IMR-90 (cell line): Measurements from ENCODE around the gene AFTPH. TPM values are rescaled to one million over a fixed set of nuclear protein-coding genes. Genes with fewer than 3 reads are reported as not detected.

Source experiments
- ATAC-seq: fragments of 200-7000 bp; cut with Tn5 transposase; 2 replicates; pipeline ENCODE4 v1.9.1; 2020; ENCODE audit warnings: low read depth, mild to moderate bottlenecking, moderate library complexity
- BruUV-seq: library from RNA; stranded (reverse); fragments of 400-500 nt; replicated peaks from 2 replicates; lab custom pipeline; 2021; lab: Mats Ljungman, UMichigan
- CTCF ChIA-PET: fragments of 300-600 bp; formaldehyde crosslinking; extraction: SDS; loops from one replicate; lab custom pipeline; 2021; ENCODE audit warnings: antibody characterized with exemption; lab: Yijun Ruan, JAX
- POLR2A ChIA-PET: fragments of 300-600 bp; sonication (Branson Sonifier 250); formaldehyde crosslinking; loops from one replicate; lab custom pipeline; 2022; ENCODE audit warnings: antibody characterized with exemption; ENCODE audit not compliant: unreplicated experiment; lab: Charles Lee
- DNase-seq: peaks from one replicate; pipeline ENCODE4 v3.0.0; 2013
- H2AFZ ChIP-seq: replicated peaks from 2 replicates; pipeline ENCODE3; 2013; ENCODE audit warnings: low read length, mild to moderate bottlenecking; ENCODE audit not compliant: poor library complexity
- H2AK5ac ChIP-seq: 2 replicates; pipeline ENCODE4 v1.6.1; 2013; ENCODE audit warnings: low read depth, low read length, inconsistent platforms
- H2AK9ac ChIP-seq: replicated peaks from 2 replicates; pipeline ENCODE3; 2013; ENCODE audit warnings: mild to moderate bottlenecking, low read depth, low read length, moderate library complexity; ENCODE audit not compliant: poor library complexity
- H2BK120ac ChIP-seq: 2 replicates; pipeline ENCODE4 v1.6.1; 2013; ENCODE audit warnings: low read depth, low read length, inconsistent platforms
- H2BK15ac ChIP-seq: 3 replicates; pipeline ENCODE4 v1.6.1; 2013; ENCODE audit warnings: low read depth, low read length, inconsistent platforms
- H2BK20ac ChIP-seq: 2 replicates; pipeline ENCODE4 v1.6.1; 2013; ENCODE audit warnings: low read depth, mild to moderate bottlenecking, inconsistent platforms, low read length, moderate library complexity
- H2BK5ac ChIP-seq: 2 replicates; pipeline ENCODE4 v1.6.1; 2013; ENCODE audit warnings: mild to moderate bottlenecking, low read depth, low read length, inconsistent platforms; ENCODE audit not compliant: poor library complexity, severe bottlenecking
- H3K14ac ChIP-seq: replicated peaks from 2 replicates; pipeline ENCODE4 v1.6.1; 2013; ENCODE audit warnings: low read depth, low read length, inconsistent platforms
- H3K18ac ChIP-seq: 2 replicates; pipeline ENCODE4 v1.6.1; 2013; ENCODE audit warnings: low read depth, low read length, control low read depth
- H3K23ac ChIP-seq: 2 replicates; pipeline ENCODE4 v1.6.1; 2013; ENCODE audit warnings: low read depth, low read length, inconsistent platforms
- H3K27ac ChIP-seq: 2 replicates; pipeline ENCODE4 v1.5.1; 2013; ENCODE audit warnings: mild to moderate bottlenecking, control low read depth, low read length; ENCODE audit not compliant: insufficient read depth
- H3K27me3 ChIP-seq: 2 replicates; pipeline ENCODE4 v1.6.1; 2013; ENCODE audit warnings: low read length; ENCODE audit not compliant: control insufficient read depth, insufficient read depth
- H3K36me3 ChIP-seq: 2 replicates; pipeline ENCODE4 v1.6.1; 2013; ENCODE audit warnings: low read length, mixed read lengths; ENCODE audit not compliant: control insufficient read depth, insufficient read depth
- H3K4ac ChIP-seq: 2 replicates; pipeline ENCODE4 v1.6.1; 2013; ENCODE audit warnings: low read depth, low read length, inconsistent platforms
- H3K4me1 ChIP-seq: 2 replicates; pipeline ENCODE4 v1.6.1; 2013; ENCODE audit warnings: low read length, mixed read lengths; ENCODE audit not compliant: control insufficient read depth, insufficient read depth
- H3K4me2 ChIP-seq: 2 replicates; pipeline ENCODE4 v1.6.1; 2013; ENCODE audit warnings: low read depth, mild to moderate bottlenecking, control low read depth, low read length, moderate library complexity
- H3K4me3 ChIP-seq: 2 replicates; pipeline ENCODE4 v1.5.1; 2013; ENCODE audit warnings: low read depth, mild to moderate bottlenecking, control low read depth, low read length, moderate library complexity; ENCODE audit not compliant: insufficient read depth
- H3K56ac ChIP-seq: 2 replicates; pipeline ENCODE4 v1.6.1; 2013; ENCODE audit warnings: low read length, inconsistent platforms; ENCODE audit not compliant: insufficient read depth; ENCODE audit errors: extremely low read depth
- H3K79me1 ChIP-seq, 2 experiments: 2 replicates each; pipeline ENCODE4 v1.6.1; 2013; ENCODE audit warnings: low read length in 2 of 2, inconsistent platforms in 1 of 2, low read depth in 1 of 2
- H3K9ac ChIP-seq: 2 replicates; pipeline ENCODE4 v1.6.1; 2013; ENCODE audit warnings: low read depth, low read length, control low read depth
- H3K9me1 ChIP-seq: 2 replicates; pipeline ENCODE4 v1.6.1; 2013; ENCODE audit warnings: low read length, inconsistent platforms; ENCODE audit not compliant: insufficient read depth
- H3K9me3 ChIP-seq: 2 replicates; pipeline ENCODE4 v1.6.1; 2013; ENCODE audit warnings: low read length; ENCODE audit not compliant: control insufficient read depth, insufficient read depth
- H4K20me1 ChIP-seq: 2 replicates; pipeline ENCODE4 v1.6.1; 2013; ENCODE audit warnings: low read length, inconsistent platforms; ENCODE audit not compliant: insufficient read depth
- H4K5ac ChIP-seq: 2 replicates; pipeline ENCODE4 v1.6.1; 2013; ENCODE audit warnings: mild to moderate bottlenecking, low read depth, low read length, control low read depth
- H4K8ac ChIP-seq, 2 experiments: 2 replicates each; pipeline ENCODE4 v1.6.1; 2013; ENCODE audit warnings: low read depth in 2 of 2, low read length in 2 of 2, control low read depth in 1 of 2, inconsistent platforms in 1 of 2
- H4K91ac ChIP-seq: 2 replicates; pipeline ENCODE4 v1.6.1; 2013; ENCODE audit warnings: low read depth, low read length, inconsistent platforms; ENCODE audit not compliant: insufficient read depth
- BHLHE40 ChIP-seq: fragments of 150-350 bp; IDR thresholded peaks from 2 replicates; pipeline ENCODE4 v1.6.1; 2016; ENCODE audit warnings: mild to moderate bottlenecking, low read depth, low read length
- CEBPB ChIP-seq: IDR thresholded peaks from 2 replicates; pipeline ENCODE4 v1.6.1; 2012; ENCODE audit warnings: low read depth, low read length, improper control_type of control experiment
- FOS ChIP-seq: fragments of 150-350 bp; IDR thresholded peaks from 2 replicates; pipeline ENCODE4 v1.6.1; 2016; ENCODE audit warnings: low read depth, low read length
- MAZ ChIP-seq: IDR thresholded peaks from 2 replicates; pipeline ENCODE4 v1.6.1; 2012; ENCODE audit warnings: low read depth, mild to moderate bottlenecking, low read length, improper control_type of control experiment, moderate library complexity, borderline replicate concordance
- MXI1 ChIP-seq: IDR thresholded peaks from 2 replicates; pipeline ENCODE4 v1.6.1; 2012; ENCODE audit warnings: low read depth, mild to moderate bottlenecking, low read length, moderate library complexity, borderline replicate concordance
- NFE2L2 ChIP-seq: fragments of 150-350 bp; IDR thresholded peaks from 2 replicates; pipeline ENCODE4 v1.6.1; 2016; ENCODE audit warnings: low read depth, mild to moderate bottlenecking, low read length
- POLR2A ChIP-seq: IDR thresholded peaks from 2 replicates; pipeline ENCODE4 v1.6.1; 2012; ENCODE audit warnings: mild to moderate bottlenecking, low read depth, low read length
- WGBS, 2 experiments: methylation state at CpG; one replicate each; pipeline versions ENCODE4 v1.1.5 to v1.1.7; 2013; ENCODE audit warnings: missing lambda C conversion rate in 2 of 2; ENCODE audit not compliant: insufficient read length in 1 of 2; ENCODE audit errors: extremely low coverage in 2 of 2; 5-methylcytosine and 5-hydroxymethylcytosine counted together
- dilution Hi-C: fragments of 300-500 bp; cut with HindIII; formaldehyde crosslinking; loops from one replicate; pipeline ENCODE4 v1.14.3; 2018; ENCODE audit warnings: low sequenced_read_pairs; ENCODE audit not compliant: unreplicated experiment
- in situ Hi-C: fragments of 300-500 bp; cut with MboI; formaldehyde crosslinking; loops from 3 replicates; pipeline ENCODE4 v1.14.3; 2019; ENCODE audit warnings: low sequenced_read_pairs, inconsistent platforms, mixed read lengths
- intact Hi-C: fragments of 100-400 bp; cut with micrococcal nuclease; formaldehyde crosslinking; loops from 2 replicates; pipeline ENCODE4 v1.10.0; 2022
- polyA plus RNA-seq, 3 experiments: library from polyadenylated mRNA; depleted of rRNA; stranded (reverse); fragments of >200 nt; gene quantifications; 2 replicates each; pipeline ENCODE4 v1.2.3, GENCODE V29; 2012; ENCODE audit warnings: low replicate concordance in 1 of 3
- total RNA-seq: library from RNA; depleted of rRNA; stranded (reverse); fragments of >200 nt; gene quantifications from 2 replicates; pipeline ENCODE4 v1.2.3, GENCODE V29; 2012
- TF ChIP-seq, protein P1 (sequence below): fragments of 150-350 bp; IDR thresholded peaks from 2 replicates; pipeline ENCODE4 v1.6.1; 2016; ENCODE audit warnings: low read depth, mild to moderate bottlenecking, low read length, moderate library complexity, borderline replicate concordance
- TF ChIP-seq, protein P2 (sequence below): conservative IDR thresholded peaks from 2 replicates; pipeline ENCODE4 v1.5.1; 2012; ENCODE audit warnings: mild to moderate bottlenecking, low read depth, low read length, improper control_type of control experiment
- TF ChIP-seq, protein P3 (sequence below): fragments of 150-350 bp; IDR thresholded peaks from 2 replicates; pipeline ENCODE4 v1.6.1; 2017; ENCODE audit warnings: mild to moderate bottlenecking, antibody characterized with exemption, low read length, low read depth

Gene AFTPH
- total and polyA plus RNA-seq, 2 of the 4 experiments (the other 2 are of a cell fraction): 9.4 to 19.9 TPM

DNA sequence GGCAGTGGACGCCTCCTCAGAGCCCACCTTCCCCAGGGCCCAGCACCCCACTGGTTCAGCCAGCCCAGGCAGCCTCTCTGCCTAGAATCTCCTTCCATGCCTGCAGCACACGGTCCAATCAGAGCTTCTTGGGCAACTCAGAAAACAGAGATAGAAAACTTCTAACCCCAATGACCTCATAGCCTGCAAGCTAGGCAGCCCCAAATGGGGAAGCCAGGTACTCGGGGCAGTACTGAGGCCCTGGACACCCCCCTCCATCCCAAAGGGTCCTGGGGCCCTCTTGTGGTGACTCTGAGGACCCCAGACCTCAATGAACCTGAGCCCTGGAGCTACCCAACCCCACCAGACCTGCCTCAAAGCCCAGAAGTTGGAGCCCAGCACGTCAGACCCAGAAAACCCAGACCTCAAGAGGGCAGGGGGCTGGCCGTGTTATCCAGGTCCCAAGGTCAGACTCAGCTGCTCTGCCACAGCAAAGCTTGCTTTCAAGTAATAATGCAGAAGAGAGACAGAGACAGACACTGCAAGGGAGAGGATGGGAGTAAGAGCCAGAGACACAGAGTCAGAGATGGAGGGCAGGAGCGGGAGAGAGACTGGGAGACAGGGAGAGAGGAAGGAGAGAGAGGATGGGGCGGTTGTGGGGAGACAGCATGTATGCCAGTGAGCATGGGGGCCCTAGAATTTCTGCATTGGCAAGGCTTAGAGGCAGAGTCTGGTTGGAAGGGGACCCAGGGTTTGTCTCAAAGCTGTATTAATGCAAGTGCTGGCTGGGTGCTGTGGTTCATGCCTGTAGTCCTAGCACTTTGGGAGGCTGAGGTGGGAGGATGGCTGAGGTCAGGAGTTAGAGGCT is 101.4 kb downstream of the AFTPH start (continued):
- TF ChIP-seq BHLHE40: no peak

- ATAC-seq (no peak), DNase-seq (no peak)
- Histone ChIP-seq H2AK9ac (no peak overlapping the region), H3K18ac (no peak overlapping the region), H2BK20ac (no peak overlapping the region), H3K4me3 (no peak overlapping the region), H3K9me3 (no peaks in the 10 kb centered on the region), H4K5ac (no peak overlapping the region), H4K8ac (no peak overlapping the region), H2AK5ac (no peak overlapping the region), H3K56ac (no peak overlapping the region), H4K91ac (no peak overlapping the region), H2BK5ac (no peak overlapping the region), H3K36me3 (peaks cover 6% of the 10 kb centered on the region), H2BK120ac (no peak overlapping the region), H2BK15ac (no peak overlapping the region), H3K23ac (no peak overlapping the region), H3K9ac (no peak overlapping the region), H3K4ac (no peak overlapping the region), H3K79me1 (no peaks in the 10 kb centered on the region), H3K27ac (no peak overlapping the region), H2AFZ (no peak overlapping the region), H3K9me1 (no peaks in the 10 kb centered on the region), H3K14ac (no peak overlapping the region), H3K27me3 (peaks cover 32% of the 10 kb centered on the region), H3K4me1 (no peaks in the 10 kb centered on the region; the same call in 1 of the 2 replicates), H3K4me2 (no peak overlapping the region), H4K20me1 (peaks cover 12% of the 10 kb centered on the region)
- intact Hi-C loops (no loop called here), in situ Hi-C loops (no loop called here), dilution Hi-C loops (no loop called here)
- CTCF ChIA-PET: interaction anchor here (0.5 to 0.6 kb wide), 2 partner anchors 53 to 173 kb away, joined by 3 read pairs; no protein-coding TSS in a partner anchor
- no CpG with 5 or more reads among the region's 10 CpGs for WGBS, 2 experiments
- POLR2A ChIA-PET: no interaction called here
- TF ChIP-seq, protein P1, sequence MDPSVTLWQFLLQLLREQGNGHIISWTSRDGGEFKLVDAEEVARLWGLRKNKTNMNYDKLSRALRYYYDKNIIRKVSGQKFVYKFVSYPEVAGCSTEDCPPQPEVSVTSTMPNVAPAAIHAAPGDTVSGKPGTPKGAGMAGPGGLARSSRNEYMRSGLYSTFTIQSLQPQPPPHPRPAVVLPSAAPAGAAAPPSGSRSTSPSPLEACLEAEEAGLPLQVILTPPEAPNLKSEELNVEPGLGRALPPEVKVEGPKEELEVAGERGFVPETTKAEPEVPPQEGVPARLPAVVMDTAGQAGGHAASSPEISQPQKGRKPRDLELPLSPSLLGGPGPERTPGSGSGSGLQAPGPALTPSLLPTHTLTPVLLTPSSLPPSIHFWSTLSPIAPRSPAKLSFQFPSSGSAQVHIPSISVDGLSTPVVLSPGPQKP: no peak
- TF ChIP-seq CEBPB (no peak), BHLHE40 (no peak), NFE2L2 (no peak), MAZ (no peak), FOS (no peak), POLR2A (no peak), MXI1 (no peak)
- TF ChIP-seq, protein P2, sequence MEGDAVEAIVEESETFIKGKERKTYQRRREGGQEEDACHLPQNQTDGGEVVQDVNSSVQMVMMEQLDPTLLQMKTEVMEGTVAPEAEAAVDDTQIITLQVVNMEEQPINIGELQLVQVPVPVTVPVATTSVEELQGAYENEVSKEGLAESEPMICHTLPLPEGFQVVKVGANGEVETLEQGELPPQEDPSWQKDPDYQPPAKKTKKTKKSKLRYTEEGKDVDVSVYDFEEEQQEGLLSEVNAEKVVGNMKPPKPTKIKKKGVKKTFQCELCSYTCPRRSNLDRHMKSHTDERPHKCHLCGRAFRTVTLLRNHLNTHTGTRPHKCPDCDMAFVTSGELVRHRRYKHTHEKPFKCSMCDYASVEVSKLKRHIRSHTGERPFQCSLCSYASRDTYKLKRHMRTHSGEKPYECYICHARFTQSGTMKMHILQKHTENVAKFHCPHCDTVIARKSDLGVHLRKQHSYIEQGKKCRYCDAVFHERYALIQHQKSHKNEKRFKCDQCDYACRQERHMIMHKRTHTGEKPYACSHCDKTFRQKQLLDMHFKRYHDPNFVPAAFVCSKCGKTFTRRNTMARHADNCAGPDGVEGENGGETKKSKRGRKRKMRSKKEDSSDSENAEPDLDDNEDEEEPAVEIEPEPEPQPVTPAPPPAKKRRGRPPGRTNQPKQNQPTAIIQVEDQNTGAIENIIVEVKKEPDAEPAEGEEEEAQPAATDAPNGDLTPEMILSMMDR: no peak
- TF ChIP-seq, protein P3, sequence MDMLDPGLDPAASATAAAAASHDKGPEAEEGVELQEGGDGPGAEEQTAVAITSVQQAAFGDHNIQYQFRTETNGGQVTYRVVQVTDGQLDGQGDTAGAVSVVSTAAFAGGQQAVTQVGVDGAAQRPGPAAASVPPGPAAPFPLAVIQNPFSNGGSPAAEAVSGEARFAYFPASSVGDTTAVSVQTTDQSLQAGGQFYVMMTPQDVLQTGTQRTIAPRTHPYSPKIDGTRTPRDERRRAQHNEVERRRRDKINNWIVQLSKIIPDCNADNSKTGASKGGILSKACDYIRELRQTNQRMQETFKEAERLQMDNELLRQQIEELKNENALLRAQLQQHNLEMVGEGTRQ: no peak
- BruUV-seq: no TSS peak
These were observed 102.2 kb downstream of the AFTPH start for GRCh38 chr2:64626146-64626809.
